A549 (cell line): ENCODE data around the gene FABP2. TPM values are rescaled to one million over a fixed set of nuclear protein-coding genes. Genes with fewer than 3 reads are reported as not detected.

Experiments
- ATAC-seq, 2 experiments: fragments of 200-7000 bp in 1 of 2; fragments of >200 bp in 1 of 2; cut with Nextera tagmentation in 1 of 2; cut with Tn5 transposase in 1 of 2; 3 replicates each; pipeline versions ENCODE4 v1.8.0 to v1.9.1; 2018 to 2020; ENCODE audit warnings: mild to moderate bottlenecking in 1 of 2, moderate library complexity in 1 of 2
- CTCF ChIA-PET: fragments of 300-600 bp; sonication (Branson Sonifier 250); formaldehyde crosslinking; extraction: SDS; loops from one replicate; lab custom pipeline; 2021; ENCODE audit warnings: antibody characterized with exemption, inconsistent platforms; lab: Yijun Ruan, JAX
- POLR2A ChIA-PET: fragments of 350-600 bp; formaldehyde crosslinking; extraction: SDS; loops from one replicate; lab custom pipeline; 2021; ENCODE audit warnings: antibody characterized with exemption, inconsistent platforms; lab: Yijun Ruan, JAX
- DNase-seq, 2 experiments: peaks; one replicate each; pipeline versions ENCODE4 v3.0.0 to v3.0.0-alpha.2; 2011 to 2016; ENCODE audit warnings: low read depth in 1 of 2, low spot score in 1 of 2
- FAIRE-seq: peaks from 2 replicates; lab custom pipeline; 2011; peaks lifted over from hg19 to GRCh38; lab: Jason Lieb, UNC
- H3K27ac ChIP-seq, 2 experiments: fragments of >200 bp; sonication (Bioruptor Twin); formaldehyde crosslinking; 3 replicates each; pipeline ENCODE4 v1.5.1; 2016 to 2017
- H3K4me1 ChIP-seq: fragments of >200 bp; sonication (Bioruptor Twin); formaldehyde crosslinking; 3 replicates; pipeline ENCODE4 v1.6.1; 2016
- H3K4me2 ChIP-seq: fragments of >200 bp; sonication (Bioruptor Twin); formaldehyde crosslinking; 3 replicates; pipeline ENCODE4 v1.6.1; 2016
- H3K4me3 ChIP-seq: fragments of >200 bp; sonication (Bioruptor Twin); formaldehyde crosslinking; 3 replicates; pipeline ENCODE4 v1.5.1; 2016
- H3K9me3 ChIP-seq: fragments of >200 bp; sonication (Bioruptor Twin); formaldehyde crosslinking; 3 replicates; pipeline ENCODE4 v1.6.1; 2016
- BCL3 ChIP-seq: fragments of >200 bp; sonication (Bioruptor Twin); formaldehyde crosslinking; IDR thresholded peaks from 3 replicates; pipeline ENCODE4 v1.6.1; 2016
- CHD4 ChIP-seq: fragments of 200-600 bp; sonication (generic); IDR thresholded peaks from 2 replicates; pipeline ENCODE4 v1.6.1; 2016; ENCODE audit warnings: antibody characterized with exemption, mild to moderate bottlenecking, borderline replicate concordance
- CTCF ChIP-seq: fragments of >200 bp; sonication (Bioruptor Twin); formaldehyde crosslinking; IDR thresholded peaks from 3 replicates; pipeline ENCODE4 v1.5.1; 2016
- EHF ChIP-seq: fragments of 250-450 bp; sonication (Bioruptor Pico); IDR thresholded peaks from 2 replicates; pipeline ENCODE4 v1.5.0; 2020; ENCODE audit warnings: mild to moderate bottlenecking
- EP300 ChIP-seq, 2 experiments: fragments of >200 bp; sonication (Bioruptor Twin); formaldehyde crosslinking; IDR thresholded peaks; 2 replicates in 1 of 2; 3 replicates in 1 of 2; pipeline ENCODE4 v1.6.1; 2016 to 2017
- FOSB ChIP-seq: fragments of 250-450 bp; sonication (Bioruptor Pico); IDR thresholded peaks from 2 replicates; pipeline ENCODE4 v1.5.0; 2020; ENCODE audit warnings: mild to moderate bottlenecking, moderate library complexity
- HES2 ChIP-seq: fragments of >200 bp; sonication (Bioruptor Twin); formaldehyde crosslinking; IDR thresholded peaks from 2 replicates; pipeline ENCODE4 v1.6.1; 2016
- HEYL ChIP-seq: fragments of 250-450 bp; sonication (Bioruptor Pico); IDR thresholded peaks from 2 replicates; pipeline ENCODE4 v1.8.0; 2021; ENCODE audit warnings: mild to moderate bottlenecking, moderate library complexity
- HMGXB4 ChIP-seq: fragments of 250-450 bp; sonication (Bioruptor Pico); IDR thresholded peaks from 2 replicates; pipeline ENCODE4 v1.5.0; 2021; ENCODE audit warnings: mild to moderate bottlenecking, moderate library complexity, borderline replicate concordance
- JUN ChIP-seq, 2 experiments: fragments of >200 bp; sonication (Bioruptor Twin); formaldehyde crosslinking; IDR thresholded peaks; 2 replicates in 1 of 2; 3 replicates in 1 of 2; pipeline ENCODE4 v1.6.1; 2016 to 2017
- JUNB ChIP-seq: fragments of >200 bp; sonication (Bioruptor Twin); formaldehyde crosslinking; IDR thresholded peaks from 2 replicates; pipeline ENCODE4 v1.6.1; 2016
- MAFK ChIP-seq: fragments of 450-650 bp; IDR thresholded peaks from 2 replicates; pipeline ENCODE4 v1.6.1; 2014; ENCODE audit not compliant: partially characterized antibody
- MAX ChIP-seq: IDR thresholded peaks from 2 replicates; pipeline ENCODE4 v1.6.1; 2012
- NFE2L2 ChIP-seq: fragments of 150-350 bp; conservative IDR thresholded peaks from 2 replicates; pipeline ENCODE4 v1.6.1; 2014; ENCODE audit warnings: low read length
- NPAS2 ChIP-seq: fragments of 250-450 bp; sonication (Bioruptor Pico); IDR thresholded peaks from 2 replicates; pipeline ENCODE4 v1.8.0; 2022; ENCODE audit warnings: mild to moderate bottlenecking, moderate library complexity, borderline replicate concordance
- PHF8 ChIP-seq: fragments of 200-600 bp; sonication (generic); IDR thresholded peaks from 2 replicates; pipeline ENCODE4 v1.6.1; 2016; ENCODE audit warnings: low read depth, mild to moderate bottlenecking, antibody characterized with exemption, moderate library complexity, borderline replicate concordance
- RAD21 ChIP-seq, 2 experiments: fragments of >200 bp in 1 of 2; sonication (Bioruptor Twin) in 1 of 2; formaldehyde crosslinking in 1 of 2; IDR thresholded peaks in 1 of 2; conservative IDR thresholded peaks in 1 of 2; 2 replicates in 1 of 2; 3 replicates in 1 of 2; pipeline ENCODE4 v1.6.1; 2012 to 2018; ENCODE audit warnings: inconsistent platforms in 1 of 2
- REST ChIP-seq: fragments of 200-600 bp; sonication (generic); IDR thresholded peaks from 2 replicates; pipeline ENCODE4 v1.6.1; 2016; ENCODE audit warnings: antibody characterized with exemption, mild to moderate bottlenecking, moderate library complexity
- RNF2 ChIP-seq: fragments of 200-600 bp; sonication (generic); IDR thresholded peaks from 2 replicates; pipeline ENCODE4 v1.6.1; 2016; ENCODE audit warnings: low read depth, mild to moderate bottlenecking, antibody characterized with exemption, moderate library complexity, borderline replicate concordance
- SMC3 ChIP-seq: fragments of >200 bp; sonication (Bioruptor Twin); formaldehyde crosslinking; IDR thresholded peaks from 3 replicates; pipeline ENCODE4 v1.6.1; 2018; ENCODE audit warnings: inconsistent platforms
- SREBF2 ChIP-seq: fragments of 450-650 bp; IDR thresholded peaks from 2 replicates; pipeline ENCODE4 v1.6.1; 2014; ENCODE audit warnings: mild to moderate bottlenecking, moderate library complexity
- ZFP36 ChIP-seq: fragments of 450-650 bp; IDR thresholded peaks from 2 replicates; pipeline ENCODE4 v1.6.1; 2014; ENCODE audit warnings: borderline replicate concordance; ENCODE audit not compliant: partially characterized antibody
- ZNF302 ChIP-seq: fragments of 250-450 bp; sonication (Bioruptor Pico); IDR thresholded peaks from 2 replicates; pipeline ENCODE4 v1.9.0; 2021; ENCODE audit warnings: inconsistent platforms, mild to moderate bottlenecking, moderate library complexity
- ZSCAN20 ChIP-seq: fragments of 250-450 bp; sonication (Bioruptor Pico); IDR thresholded peaks from 2 replicates; pipeline ENCODE4 v1.8.0; 2022; ENCODE audit warnings: mild to moderate bottlenecking, moderate library complexity
- WGBS: methylation state at CpG from one replicate; pipeline ENCODE4 v1.1.6; 2017; ENCODE audit errors: missing lambda C conversion rate; 5-methylcytosine and 5-hydroxymethylcytosine counted together
- polyA plus RNA-seq, 4 experiments: library from polyadenylated mRNA; depleted of rRNA in 3 of 4; stranded (reverse); fragments of >200 nt; fragmentation: RNase III in 1 of 4; extraction: RNeasy Plus Mini Kit Qiagen cat#74134 plus additional on column Dnase treatment in 1 of 4; gene quantifications; 2 replicates in 3 of 4; 3 replicates in 1 of 4; pipeline ENCODE4 v1.2.3, GENCODE V29; 2011 to 2017

The FABP2 gene
- polyA plus RNA-seq, 2 of the 4 experiments (the other 2 are of a cell fraction) = not detected

GRCh38 chr4:119290598-119290997, 31.3 kb downstream of the FABP2 start (continued):
- no peak for TF ChIP-seq HES2

GRCh38 chr4:119289313-119289712, 32.6 kb downstream of the FABP2 start:
- peaks cover 23% of the 10 kb centered on the region; the same call in 2 of the 3 replicates for H3K4me1 ChIP-seq
- ChIA-PET POLR2A (interaction anchor here (1.4 kb wide), 1 partner anchor 77 kb away, joined by 4 read pairs; the partner anchor contains the start of gene USP53), CTCF (interaction anchor here (0.8 to 1.0 kb wide), 3 partner anchors 9 to 308 kb away, joined by 3 to 6 read pairs (median 3); no protein-coding TSS in a partner anchor)
- H3K9me3 ChIP-seq = no peaks in the 10 kb centered on the region
- no peak overlapping the region for H3K4me2 ChIP-seq
- TF ChIP-seq CHD4 (no peak), MAFK (peak; percentile 89)
- 97% methylated on average over 5 of the region's 5 CpGs for WGBS
- ATAC-seq (no peak), FAIRE-seq (no peak), DNase-seq (no peak)
- H3K27ac ChIP-seq = no peak overlapping the region
- no peak overlapping the region for H3K4me3 ChIP-seq

GRCh38 chr4:119286377-119287002, 35.4 kb downstream of the FABP2 start:
- Histone ChIP-seq H3K4me1 (peaks cover 31% of the 10 kb centered on the region; the same call in 2 of the 3 replicates), H3K9me3 (no peaks in the 10 kb centered on the region), H3K4me2 (peak overlapping the region; percentile 68; the same call in 2 of the 3 replicates), H3K4me3 (no peak overlapping the region), H3K27ac (0 out of 6 replicates have a peak overlapping the region, but pooled peaks of 1 of the 2 experiments have one; percentile 59)
- peak in 1 of 2 experiments; percentile 64 for DNase-seq
- POLR2A ChIA-PET = no interaction called here
- 20% methylated on average over 3 of the region's 3 CpGs for WGBS
- CTCF ChIA-PET = interaction anchor here (0.9 to 1.0 kb wide), 7 partner anchors 13 to 305 kb away, joined by 3 to 6 read pairs (median 4); no protein-coding TSS in a partner anchor
- FAIRE-seq = no peak
- ATAC-seq = no peak
- TF ChIP-seq FOSB (CRISPR knock-in tag) (no peak), BCL3 (no peak), CHD4 (no peak), MAX (no peak), ZSCAN20 (CRISPR knock-in tag) (no peak), JUNB (no peak), REST (no peak), HEYL (CRISPR knock-in tag) (no peak), RNF2 (no peak), EP300 (IDR thresholded peaks at IDR 0.05) (no peak), ZNF302 (CRISPR knock-in tag) (no peak), JUN (IDR thresholded peaks at IDR 0.05) (no peak), HMGXB4 (CRISPR knock-in tag) (no peak), EHF (CRISPR knock-in tag) (no peak), PHF8 (no peak), RAD21 (conservative IDR thresholded peaks at IDR 0.05 in 1 of 2, IDR thresholded peaks at IDR 0.05 in 1 of 2) (peak; percentile 77), SREBF2 (no peak), NPAS2 (CRISPR knock-in tag) (no peak), NFE2L2 (no peak), CTCF (peak; percentile 66), SMC3 (peak; percentile 84), HES2 (no peak), ZFP36 (no peak)
